OCI-LY1 (cell line): ENCODE data around the gene GOT2.

Experiments
- CTCF ChIP-seq: fragments of 200-600 bp; sonication (generic), shearing (Covaris generic); IDR thresholded peaks from 2 replicates; pipeline ENCODE4 v1.5.1; 2017; ENCODE audit warnings: mild to moderate bottlenecking, antibody characterized with exemption, low read length, moderate library complexity, mixed read lengths
- EZH2 ChIP-seq: fragments of 200-600 bp; sonication (generic), shearing (Covaris generic); IDR thresholded peaks from 2 replicates; pipeline ENCODE4 v1.8.0; 2017; ENCODE audit warnings: borderline replicate concordance, mixed run types, mild to moderate bottlenecking, antibody characterized with exemption, low read length, moderate library complexity, mixed read lengths

- no peak for TF ChIP-seq CTCF
- TF ChIP-seq EZH2, result no peak
Observed at GRCh38 chr16:58727028-58727781, 6.9 kb downstream of the GOT2 start.
